H1 (cell line): ENCODE results near the gene MGLL. TPM values are rescaled to one million over a fixed set of nuclear protein-coding genes. Genes with fewer than 3 reads are reported as not detected.
A peak's percentile ranks its signal among the peaks of the same experiment; 100 is the strongest.

Experiments
- CHD7 ChIP-seq: fragments of 300-600 bp; sonication (generic); IDR thresholded peaks from 2 replicates; pipeline ENCODE4 v1.7.1; 2012; ENCODE audit warnings: low read length, moderate library complexity, mild to moderate bottlenecking, inconsistent platforms; ENCODE audit not compliant: insufficient replicate concordance
- GABPA ChIP-seq: IDR thresholded peaks from 2 replicates; pipeline ENCODE4 v1.6.1; 2011; ENCODE audit warnings: mild to moderate bottlenecking, low read length, moderate library complexity, borderline replicate concordance; ENCODE audit not compliant: insufficient read depth
- SIN3A ChIP-seq, 2 experiments: IDR thresholded peaks in 1 of 2; conservative IDR thresholded peaks in 1 of 2; 2 replicates each; pipeline ENCODE4 v1.6.1; 2011 to 2012; ENCODE audit warnings: low read length in 2 of 2, improper control_type of control experiment in 1 of 2, low read depth in 1 of 2, mild to moderate bottlenecking in 1 of 2
- TBP ChIP-seq: IDR thresholded peaks from 2 replicates; pipeline ENCODE4 v1.6.1; 2011; ENCODE audit warnings: low read depth, low read length, improper control_type of control experiment
- polyA plus RNA-seq, 7 experiments: library from polyadenylated mRNA; depleted of rRNA in 3 of 7; stranded (reverse) in 5 of 7; unstranded in 2 of 7; fragments of >200 nt in 5 of 7; fragments of 200-250 nt in 2 of 7; gene quantifications; 1 replicate in 5 of 7; 2 replicates in 1 of 7; 4 replicates in 1 of 7; pipeline versions ENCODE4 v1.2.1 to v1.2.3, GENCODE V29; 2011 to 2013; ENCODE audit warnings: missing spikeins in 2 of 7, mixed read lengths in 2 of 7
- total RNA-seq: library from RNA; stranded (reverse); fragmentation: NEBNext Ultra II Directional; extraction: Animal tissue kit (Norgen Biotek cat#: 25700); gene quantifications from 2 replicates; pipeline ENCODE4 v1.2.1, GENCODE V29; 2021

MGLL gene
- total and polyA plus RNA-seq, 2 of the 8 experiments (the other 6 are each of a cell fraction or from before 2014, with no cell fraction given), result 0.05 to 0.34 TPM

DNA sequence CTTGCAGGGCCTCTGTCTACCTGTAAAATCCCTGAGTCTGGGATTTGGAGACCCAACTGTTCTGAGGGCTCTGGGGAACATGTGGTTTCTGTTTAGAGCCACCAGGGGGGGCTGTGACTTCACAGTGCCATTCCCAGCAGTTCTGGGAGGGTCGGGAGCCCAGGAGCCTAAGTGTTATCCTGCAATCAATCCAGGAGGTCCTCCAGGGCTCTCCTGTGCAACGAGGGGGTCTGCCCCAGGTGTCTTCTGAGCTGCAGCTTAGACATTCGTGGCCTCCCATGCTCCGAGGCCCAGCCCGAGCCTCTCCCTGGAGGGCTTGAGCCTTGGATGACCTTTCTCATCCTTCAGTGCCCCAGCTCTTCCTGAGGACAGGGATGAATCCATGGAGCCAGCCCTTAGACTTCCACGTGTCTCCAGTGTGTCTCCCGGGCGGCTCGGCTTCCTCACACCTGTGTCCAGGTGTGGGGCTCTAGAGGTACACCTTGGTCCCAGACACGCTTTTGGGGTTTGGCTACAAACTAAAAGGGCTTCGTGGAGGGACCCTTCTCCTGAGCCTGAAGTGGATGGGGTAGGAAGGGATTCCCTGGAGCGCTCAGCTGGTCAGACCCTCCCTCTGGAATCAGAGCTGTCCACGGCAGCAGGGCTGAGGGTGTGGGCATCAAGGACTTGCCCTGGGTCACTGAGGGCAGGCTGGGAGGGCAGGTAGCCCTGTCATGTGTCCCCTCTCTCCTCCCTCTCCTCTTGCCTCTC is 169.9 kb downstream of the MGLL start (continued):
- no peak for TF ChIP-seq CHD7
- no peak for TF ChIP-seq TBP
- 0 out of 4 replicates have a peak, but pooled peaks of 1 of the 2 experiments have one; percentile 31 for TF ChIP-seq SIN3A (conservative IDR thresholded peaks at IDR 0.05 in 1 of 2, IDR thresholded peaks at IDR 0.05 in 1 of 2; ENCODE audit: low read depth in 1 of 2, low read length in 2 of 2)
- peak; percentile 43; the same call in 1 of the 2 replicates for TF ChIP-seq GABPA
